HK-2 (cell line): Measurements from ENCODE around the gene BCAS1.
A peak's percentile ranks its signal among the peaks of the same experiment; 100 is the strongest.

Source experiments
- DNase-seq: peaks from one replicate; pipeline ENCODE4 v3.0.0-alpha.2; 2018; ENCODE audit not compliant: unreplicated experiment

Gene BCAS1

DNA sequence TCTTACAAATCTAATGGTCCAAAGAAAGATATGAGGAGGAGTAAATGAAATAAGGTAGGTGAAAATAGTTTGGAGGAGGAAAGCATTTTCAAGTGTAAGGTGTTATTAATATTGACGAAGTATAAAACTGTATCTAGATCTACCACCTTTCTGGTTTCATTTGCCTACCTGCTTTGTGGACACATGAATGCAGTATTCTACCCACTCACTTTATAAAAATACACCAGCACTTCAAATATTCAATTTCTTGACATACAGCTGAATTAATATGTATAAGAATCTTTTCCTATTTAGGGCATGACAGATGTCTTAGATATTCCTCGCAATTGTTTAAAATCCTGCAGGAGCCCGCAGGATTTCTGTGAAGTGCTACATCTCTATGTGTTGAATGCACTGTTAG is 108.0 kb downstream of the BCAS1 start:
- no peak for DNase-seq

DNA sequence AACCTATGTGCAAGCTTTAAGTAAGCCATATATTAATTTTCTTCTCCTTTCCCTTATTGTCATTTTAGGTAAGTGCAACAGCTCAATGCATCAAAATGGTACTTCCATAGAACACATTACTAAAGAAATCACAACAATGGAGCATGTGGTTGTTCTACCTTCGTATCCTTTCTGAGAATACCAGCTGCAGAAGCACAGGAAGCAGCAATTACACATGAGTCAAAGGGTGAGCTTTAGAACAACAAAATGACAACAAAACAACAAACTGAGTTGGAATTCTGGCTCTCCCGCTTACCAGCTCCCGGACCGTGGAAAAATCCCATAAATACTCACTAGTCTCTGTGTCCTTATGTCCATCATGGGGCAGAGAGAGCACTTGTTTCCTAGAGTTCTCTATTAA is 108.9 kb downstream of the BCAS1 start:
- no peak for DNase-seq

GRCh38 chr20:53960579-53961272 is 109.7 kb downstream of the BCAS1 start:
- no peak for DNase-seq

DNA sequence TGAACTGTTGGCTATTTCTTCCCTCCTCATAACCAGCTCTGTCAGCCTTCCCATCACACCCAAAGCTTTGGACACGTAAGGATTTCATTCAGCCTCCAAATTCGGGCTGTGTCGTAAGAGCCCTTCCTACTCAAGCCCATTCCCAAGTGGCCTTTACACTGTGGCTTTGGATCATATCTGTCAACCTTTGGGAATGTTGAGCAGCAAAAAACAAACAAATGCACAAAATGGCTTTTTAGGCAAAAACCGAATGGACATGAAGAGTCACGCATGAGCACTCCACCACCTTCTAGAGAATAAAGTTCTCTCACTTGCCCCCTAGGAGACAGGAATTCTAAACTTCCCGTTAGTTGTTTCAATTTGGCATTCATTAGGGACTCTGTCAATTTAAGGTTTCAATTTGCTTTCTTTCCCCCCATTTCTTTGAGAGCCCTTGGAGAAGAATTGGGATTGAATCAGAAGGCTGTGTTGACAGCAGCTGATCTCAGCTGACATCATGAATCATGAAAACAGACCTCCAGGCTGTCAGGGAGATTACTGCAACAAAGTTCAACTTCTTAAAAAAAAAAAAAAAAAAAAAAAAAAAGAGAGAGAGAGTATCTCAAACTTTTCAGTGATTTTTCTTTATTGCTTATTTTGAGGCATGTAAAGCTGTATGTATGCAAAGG is 110.3 kb downstream of the BCAS1 start:
- no peak for DNase-seq

DNA sequence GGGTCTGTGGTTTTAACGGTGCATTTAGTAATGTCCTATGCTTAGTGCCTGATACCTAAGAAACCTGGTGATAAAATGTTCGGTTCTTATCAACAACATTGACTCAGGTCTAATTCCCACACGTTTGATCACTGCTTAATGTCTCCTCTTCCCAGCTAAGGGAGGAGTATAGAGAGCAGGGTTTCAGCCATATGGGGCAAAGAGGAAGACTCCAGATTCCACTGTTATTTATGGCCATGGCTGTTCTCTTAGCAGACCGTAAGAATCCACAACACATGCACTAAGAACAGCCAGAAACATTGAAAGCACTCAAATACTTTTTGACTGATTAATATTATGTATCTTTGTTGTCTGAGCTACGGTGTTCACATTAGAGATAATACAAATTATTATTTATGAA is 112.1 kb downstream of the BCAS1 start:
- no peak for DNase-seq

- no peak for DNase-seq
Observed at GRCh38 chr20:53957451-53958172, 112.8 kb downstream of the BCAS1 start.

DNA sequence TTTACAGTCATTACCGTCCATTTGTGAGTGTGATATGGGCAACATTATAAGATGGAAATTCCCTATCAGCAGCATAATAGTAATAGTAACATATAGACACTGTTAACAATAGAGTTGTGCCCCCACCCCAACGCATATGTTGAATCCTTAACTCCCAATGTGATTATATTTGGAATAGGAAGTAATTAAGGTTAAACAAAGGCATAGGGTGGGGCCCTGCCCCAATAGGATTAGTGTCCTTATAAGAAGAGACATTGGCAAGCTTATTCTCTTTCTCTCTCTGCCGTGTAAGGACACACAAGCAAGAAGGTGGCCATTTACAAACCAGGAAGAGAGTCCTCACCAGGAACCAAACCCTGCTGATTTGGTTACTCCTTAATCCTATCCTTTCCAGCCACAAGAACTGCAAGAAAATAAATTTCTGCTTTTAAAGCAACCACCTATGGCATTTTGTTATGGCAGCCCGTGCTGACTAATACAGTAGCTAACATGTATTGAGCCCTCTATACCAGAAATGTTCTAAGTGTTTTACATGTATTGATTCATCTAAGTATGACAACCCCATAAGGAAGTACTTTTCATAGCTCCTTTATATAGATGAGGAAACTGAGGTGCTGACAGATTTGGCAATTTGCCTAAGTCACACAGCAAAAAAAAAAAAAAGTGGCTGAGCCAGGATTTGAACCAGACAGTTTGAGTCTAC is 114.2 kb downstream of the BCAS1 start:
- no peak for DNase-seq

DNA sequence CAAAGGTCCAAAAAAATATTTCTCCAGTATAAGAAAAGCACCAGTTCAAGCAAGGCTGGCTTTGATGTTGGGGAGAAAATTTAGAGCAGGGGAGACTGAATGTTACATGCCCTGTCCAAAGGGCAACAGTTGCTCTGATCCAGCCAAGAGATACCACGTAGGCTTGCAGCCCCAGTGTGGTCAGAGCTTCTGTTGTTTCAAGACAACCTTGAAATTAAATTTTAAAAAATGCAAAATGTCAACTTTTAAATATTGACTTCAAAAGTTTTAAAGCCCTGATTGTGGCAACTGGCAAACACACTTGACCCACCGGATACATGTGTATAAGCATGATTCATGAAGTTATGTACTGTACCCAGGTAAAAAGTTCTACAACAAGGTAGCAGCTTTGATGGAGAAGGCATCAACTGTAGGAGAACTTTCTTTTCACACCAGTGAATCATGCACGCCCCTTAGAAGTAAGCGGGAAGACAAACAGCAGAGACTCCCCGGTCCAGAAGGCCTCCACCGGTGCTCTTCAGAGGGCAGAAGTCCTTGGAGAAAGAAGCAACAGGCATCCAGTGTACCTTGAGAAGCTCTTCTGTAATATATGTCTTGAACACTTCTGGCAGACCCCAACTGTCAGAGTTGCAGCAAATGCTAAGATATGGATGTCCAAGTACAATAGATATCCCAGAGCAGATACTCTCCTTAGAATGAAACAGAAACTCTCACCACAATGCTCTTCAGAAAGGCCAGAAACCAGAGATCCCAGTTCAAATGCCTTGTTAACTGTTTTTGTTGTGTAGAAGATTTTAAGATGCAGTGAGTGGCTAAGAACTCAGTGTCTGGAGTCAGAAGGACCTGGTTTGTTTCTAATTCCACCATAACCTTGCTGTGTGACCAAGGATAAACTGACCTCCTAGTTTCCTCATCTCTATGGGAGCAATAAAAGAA is 115.4 kb downstream of the BCAS1 start:
- no peak for DNase-seq

DNA sequence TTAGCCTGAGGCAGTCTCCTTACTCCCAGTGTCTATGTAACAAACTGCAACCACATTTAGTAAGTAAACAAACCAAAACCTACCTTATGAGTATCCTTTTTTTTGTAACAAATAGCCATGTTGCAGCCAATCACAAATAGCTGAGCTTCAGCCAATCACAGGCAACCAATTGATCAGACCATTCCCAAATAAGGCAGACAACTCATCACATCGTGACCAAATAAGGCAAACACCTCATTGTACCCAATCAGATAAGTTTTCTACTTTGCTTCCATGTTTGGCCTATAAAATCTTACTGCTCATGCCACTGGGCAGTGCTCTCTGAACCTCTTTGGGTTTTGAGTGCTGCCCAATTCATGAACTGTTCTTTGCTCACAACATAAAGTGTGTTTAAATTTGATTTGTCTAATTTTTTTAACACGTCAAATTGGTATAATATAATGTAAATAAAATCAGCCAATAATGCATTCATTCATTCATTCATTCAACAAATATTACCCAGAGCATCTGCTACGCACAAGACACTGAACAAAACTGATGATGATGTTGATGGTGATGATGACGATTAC is 117.8 kb downstream of the BCAS1 start:
- DNase-seq = no peak

DNA sequence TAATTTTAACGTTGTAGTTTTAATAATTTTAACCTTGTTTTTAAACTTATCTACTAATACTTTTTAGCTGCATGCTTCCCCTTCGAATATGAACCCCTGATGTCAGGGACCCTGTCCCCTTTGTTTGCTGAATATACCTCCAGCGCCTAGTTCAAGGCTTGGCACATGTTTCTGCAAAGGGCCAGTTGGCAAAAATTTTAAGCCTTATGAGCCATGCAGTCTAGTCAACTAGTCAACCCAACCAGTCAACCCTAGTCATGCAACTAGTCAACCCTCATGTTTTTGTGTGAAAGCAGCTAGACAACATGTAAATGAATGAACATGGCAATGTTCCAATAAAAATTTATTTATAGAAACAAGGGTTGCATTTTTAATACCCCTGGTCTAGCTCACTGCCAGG is 119.8 kb downstream of the BCAS1 start:
- no peak for DNase-seq

GRCh38 chr20:53950031-53950430 is 120.4 kb downstream of the BCAS1 start:
- no peak for DNase-seq

GRCh38 chr20:53949319-53949839 is 121.0 kb downstream of the BCAS1 start:
- DNase-seq = peak; percentile 90

- DNase-seq = no peak
Observed at GRCh38 chr20:53948383-53949318, 121.7 kb downstream of the BCAS1 start.

GRCh38 chr20:53947501-53948195 is 122.7 kb downstream of the BCAS1 start:
- DNase-seq = no peak

- no peak for DNase-seq
Observed at GRCh38 chr20:53946106-53946505, 124.3 kb downstream of the BCAS1 start.

DNA sequence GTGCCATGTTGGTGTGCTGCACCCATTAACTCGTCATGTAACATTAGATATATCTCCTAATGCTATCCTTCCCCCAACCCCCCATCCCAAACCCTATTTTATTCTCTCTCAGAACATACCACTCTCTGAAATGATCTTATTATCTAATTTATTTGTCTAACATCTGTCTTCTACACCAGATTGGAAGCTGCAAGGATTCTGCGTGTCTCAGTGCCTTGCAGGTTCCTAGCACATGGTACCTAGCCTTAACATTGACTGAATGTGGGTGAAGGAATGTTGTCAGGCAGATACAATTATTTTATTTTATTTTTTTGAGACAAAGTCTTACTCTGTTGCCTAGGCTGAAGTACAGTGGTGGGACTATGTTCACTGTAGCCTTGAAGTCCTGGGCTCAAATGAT is 124.9 kb downstream of the BCAS1 start:
- DNase-seq = no peak

- DNase-seq = no peak
Observed at GRCh38 chr20:53944796-53945195, 125.6 kb downstream of the BCAS1 start.

DNA sequence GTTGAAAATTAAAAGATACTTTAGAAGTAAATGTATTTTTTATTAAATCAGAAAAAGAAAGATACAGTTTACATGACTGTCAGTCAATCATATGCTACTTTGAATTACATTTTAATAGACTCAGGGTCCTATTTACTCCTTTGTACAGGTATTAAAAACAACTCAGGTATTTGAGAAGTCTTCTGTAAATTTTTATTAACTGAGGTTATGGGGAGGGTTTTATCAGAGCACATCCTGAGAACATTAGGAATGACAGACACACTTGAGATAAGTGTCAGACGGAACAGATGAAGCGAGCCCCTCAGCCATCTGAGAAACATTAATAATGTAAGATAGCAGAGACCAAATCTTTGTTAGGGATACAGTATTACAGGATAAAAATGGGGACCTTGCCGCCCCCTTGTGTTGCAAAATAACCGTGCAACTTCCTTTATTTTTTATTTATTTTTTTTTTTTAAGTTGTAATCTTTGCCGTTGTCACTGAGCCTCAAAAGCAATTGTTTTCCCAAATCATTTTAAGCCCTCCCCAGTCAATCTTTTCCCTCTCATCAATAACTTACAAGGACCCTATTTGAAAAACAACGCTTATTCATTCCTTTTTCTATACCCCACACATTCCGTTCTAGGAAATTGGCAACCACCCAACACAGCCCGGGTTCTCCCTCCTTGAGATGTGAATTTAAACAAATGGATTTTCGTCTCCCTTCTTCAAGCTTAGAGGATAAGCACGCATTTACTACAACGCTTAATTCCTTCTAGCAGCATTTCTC is 126.7 kb downstream of the BCAS1 start:
- no peak for DNase-seq
